Smooth muscle cell (in vitro differentiated cells): Measurements from ENCODE around the gene ADAM22. TPM values are rescaled to one million over a fixed set of nuclear protein-coding genes. Genes with fewer than 3 reads are reported as not detected.

Experiments used
- DNase-seq: peaks from one replicate; lab custom pipeline; 2025; ENCODE audit not compliant: unreplicated experiment; lab: John Stamatoyannopoulos, UW
- H2AFZ ChIP-seq: fragments of 200-600 bp; sonication (generic); 2 replicates; pipeline ENCODE4 v1.6.0; 2016; ENCODE audit warnings: antibody characterized with exemption, low read depth, mild to moderate bottlenecking
- H3F3A ChIP-seq: fragments of 200-600 bp; sonication (generic); 2 replicates; pipeline ENCODE4 v1.6.0; 2017; ENCODE audit warnings: antibody characterized with exemption, low read depth
- H3K27ac ChIP-seq: fragments of 200-600 bp; sonication (generic); 2 replicates; pipeline ENCODE4 v1.5.1; 2016; ENCODE audit warnings: low read depth, mild to moderate bottlenecking
- H3K27me3 ChIP-seq: fragments of 200-600 bp; sonication (generic); 2 replicates; pipeline ENCODE4 v1.6.1; 2016; ENCODE audit warnings: low read depth, mild to moderate bottlenecking
- H3K36me3 ChIP-seq: fragments of 200-600 bp; sonication (generic); 2 replicates; pipeline ENCODE4 v1.5.1; 2016; ENCODE audit warnings: low read depth
- H3K4me1 ChIP-seq: fragments of 200-600 bp; sonication (generic); 2 replicates; pipeline ENCODE4 v1.5.1; 2016; ENCODE audit warnings: low read depth
- H3K4me2 ChIP-seq: fragments of 200-600 bp; sonication (generic); 2 replicates; pipeline ENCODE4 v1.6.0; 2016; ENCODE audit warnings: mild to moderate bottlenecking
- H3K4me3 ChIP-seq: fragments of 200-600 bp; sonication (generic); 2 replicates; pipeline ENCODE4 v1.5.1; 2016; ENCODE audit warnings: mild to moderate bottlenecking
- H3K79me2 ChIP-seq: fragments of 200-600 bp; sonication (generic); 2 replicates; pipeline ENCODE4 v1.6.0; 2016; ENCODE audit warnings: low read depth, mild to moderate bottlenecking
- H3K9ac ChIP-seq: fragments of 200-600 bp; sonication (generic); 2 replicates; pipeline ENCODE4 v1.6.0; 2016; ENCODE audit warnings: low read depth
- H3K9me3 ChIP-seq: fragments of 200-600 bp; sonication (generic); replicated peaks from 2 replicates; pipeline ENCODE4 v1.5.1; 2016; ENCODE audit warnings: low read depth
- H4K20me1 ChIP-seq: fragments of 200-600 bp; sonication (generic); 2 replicates; pipeline ENCODE4 v1.6.0; 2016; ENCODE audit warnings: low read depth
- CTCF ChIP-seq: fragments of 200-600 bp; sonication (generic); IDR thresholded peaks from 2 replicates; pipeline ENCODE4 v1.5.1; 2017; ENCODE audit warnings: borderline replicate concordance, mild to moderate bottlenecking, antibody characterized with exemption; ENCODE audit not compliant: insufficient read depth, poor library complexity, severe bottlenecking
- WGBS: methylation state at CpG from one replicate; pipeline ENCODE4 v1.1.7; 2016; ENCODE audit warnings: low lambda C conversion rate; 5-methylcytosine and 5-hydroxymethylcytosine counted together
- polyA plus RNA-seq: library from polyadenylated mRNA; unstranded; fragments of >200 nt; fragmentation: Nextera tagmentation; extraction: Ambion mirVana; gene quantifications from 2 replicates; pipeline ENCODE4 v1.2.1, GENCODE V29; 2016
- total RNA-seq: library from RNA; depleted of rRNA; stranded (reverse); fragments of >200 nt; gene quantifications from 2 replicates; pipeline ENCODE4 v1.2.3, GENCODE V29; 2014

Gene ADAM22
- total and polyA plus RNA-seq, 2 experiments from 2014 or later = 0.10 to 0.22 TPM

GRCh38 chr7:88176190-88176589, 242.1 kb downstream of the ADAM22 start:
- H3K36me3 ChIP-seq = no peaks in the 10 kb centered on the region
- no peak for TF ChIP-seq CTCF
- no peaks in the 10 kb centered on the region for H3K27me3 ChIP-seq
- no peak overlapping the region for H3K27ac ChIP-seq
- H3K4me3 ChIP-seq = no peak overlapping the region
- H3F3A ChIP-seq = no peaks in the 10 kb centered on the region
- H3K9ac ChIP-seq = no peak overlapping the region
- no peak for DNase-seq
- 96% methylated on average over 5 of the region's 5 CpGs for WGBS
- no peak overlapping the region for H2AFZ ChIP-seq
- no peaks in the 10 kb centered on the region for H3K9me3 ChIP-seq
- no peaks in the 10 kb centered on the region for H3K4me1 ChIP-seq
- H4K20me1 ChIP-seq = no peaks in the 10 kb centered on the region
- no peak overlapping the region for H3K4me2 ChIP-seq
- H3K79me2 ChIP-seq = no peaks in the 10 kb centered on the region

GRCh38 chr7:88183051-88183450, 249.0 kb downstream of the ADAM22 start:
- no peak for TF ChIP-seq CTCF
- Histone ChIP-seq H3K9me3 (no peaks in the 10 kb centered on the region), H3K27ac (peak overlapping the region; percentile 39), H3K4me3 (no peak overlapping the region), H2AFZ (no peak overlapping the region), H3K27me3 (no peaks in the 10 kb centered on the region), H3K9ac (no peak overlapping the region), H4K20me1 (no peaks in the 10 kb centered on the region), H3K4me2 (no peak overlapping the region), H3K4me1 (peaks cover 12% of the 10 kb centered on the region), H3K79me2 (no peaks in the 10 kb centered on the region), H3F3A (peaks cover 11% of the 10 kb centered on the region), H3K36me3 (no peaks in the 10 kb centered on the region)
- WGBS = 83% methylated on average over 1 of the region's 1 CpG
- no peak for DNase-seq

GRCh38 chr7:88184848-88185304, 250.8 kb downstream of the ADAM22 start:
- Histone ChIP-seq H4K20me1 (no peaks in the 10 kb centered on the region), H2AFZ (peak overlapping the region; percentile 6), H3K79me2 (no peaks in the 10 kb centered on the region), H3K9ac (no peak overlapping the region), H3K27ac (peak overlapping the region; percentile 81), H3K9me3 (no peaks in the 10 kb centered on the region), H3K36me3 (no peaks in the 10 kb centered on the region), H3K27me3 (no peaks in the 10 kb centered on the region), H3K4me2 (peak overlapping the region; percentile 58), H3K4me3 (no peak overlapping the region), H3F3A (peaks cover 11% of the 10 kb centered on the region), H3K4me1 (peaks cover 12% of the 10 kb centered on the region)
- TF ChIP-seq CTCF = no peak
- 26% methylated on average over 5 of the region's 5 CpGs for WGBS
- DNase-seq = no peak

- Histone ChIP-seq H3K4me3 (no peak overlapping the region), H4K20me1 (no peaks in the 10 kb centered on the region), H3K9me3 (no peaks in the 10 kb centered on the region), H2AFZ (no peak overlapping the region), H3K4me2 (peak overlapping the region; percentile 58), H3K27me3 (no peaks in the 10 kb centered on the region), H3K4me1 (peaks cover 12% of the 10 kb centered on the region), H3K9ac (no peak overlapping the region), H3K27ac (peak overlapping the region; percentile 81), H3K36me3 (no peaks in the 10 kb centered on the region), H3K79me2 (no peaks in the 10 kb centered on the region), H3F3A (peaks cover 11% of the 10 kb centered on the region)
- TF ChIP-seq CTCF = no peak
- no peak for DNase-seq
Measured at GRCh38 chr7:88185650-88186049, 251.6 kb downstream of the ADAM22 start.
